Memory B cell (primary cell): ENCODE measurements around the gene PDE2A.

ENCODE experiments used
- ATAC-seq: fragments of 150-1000 bp; cut with Tn5 transposase; 2 replicates; pipeline ENCODE4 v1.10.0; 2021; ENCODE audit warnings: low read depth, mild to moderate bottlenecking, moderate library complexity
- DNase-seq, 2 donors: peaks; one replicate each; pipeline ENCODE4 v3.0.0; 2022; ENCODE audit warnings: low spot score in 2 of 2
- H3K27ac Mint-ChIP-seq: one replicate; pipeline ENCODE4 v1.8.0; 2022; ENCODE audit warnings: mild to moderate bottlenecking, moderate library complexity, mixed read lengths
- H3K27me3 Mint-ChIP-seq: one replicate; pipeline ENCODE4 v1.8.0; 2022; ENCODE audit warnings: mixed read lengths
- H3K36me3 Mint-ChIP-seq: one replicate; pipeline ENCODE4 v1.8.0; 2022; ENCODE audit warnings: mild to moderate bottlenecking, mixed read lengths
- H3K4me1 Mint-ChIP-seq: one replicate; pipeline ENCODE4 v1.8.0; 2022; ENCODE audit warnings: mixed read lengths
- H3K4me3 Mint-ChIP-seq: one replicate; pipeline ENCODE4 v1.8.0; 2022; ENCODE audit warnings: mild to moderate bottlenecking, moderate library complexity, mixed read lengths
- H3K9me3 Mint-ChIP-seq: one replicate; pipeline ENCODE4 v1.8.0; 2022; ENCODE audit warnings: mixed read lengths

Gene PDE2A

DNA sequence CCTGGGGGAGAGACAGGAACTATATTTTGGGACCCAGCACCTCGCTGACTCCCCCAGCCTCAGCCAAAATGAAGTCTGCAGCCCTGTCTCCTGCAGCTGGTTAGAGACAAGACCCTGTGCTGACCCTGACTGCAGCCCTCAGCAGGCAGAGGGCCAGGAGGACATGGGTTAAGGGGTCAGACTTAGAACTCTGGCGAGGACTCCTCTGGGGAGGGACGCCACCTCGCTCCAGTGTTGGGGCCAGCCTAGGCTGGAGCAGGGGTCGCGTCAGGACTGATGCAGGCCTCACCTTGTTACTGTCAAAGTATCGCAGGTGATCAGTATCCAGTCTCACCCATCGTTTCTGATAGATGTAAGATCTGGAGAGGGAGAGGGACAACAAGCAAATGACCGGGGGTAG is 36.9 kb upstream of the PDE2A start:
- no peaks in the 10 kb centered on the region for H3K27me3 Mint-ChIP-seq
- no peak overlapping the region for H3K4me3 Mint-ChIP-seq

DNA sequence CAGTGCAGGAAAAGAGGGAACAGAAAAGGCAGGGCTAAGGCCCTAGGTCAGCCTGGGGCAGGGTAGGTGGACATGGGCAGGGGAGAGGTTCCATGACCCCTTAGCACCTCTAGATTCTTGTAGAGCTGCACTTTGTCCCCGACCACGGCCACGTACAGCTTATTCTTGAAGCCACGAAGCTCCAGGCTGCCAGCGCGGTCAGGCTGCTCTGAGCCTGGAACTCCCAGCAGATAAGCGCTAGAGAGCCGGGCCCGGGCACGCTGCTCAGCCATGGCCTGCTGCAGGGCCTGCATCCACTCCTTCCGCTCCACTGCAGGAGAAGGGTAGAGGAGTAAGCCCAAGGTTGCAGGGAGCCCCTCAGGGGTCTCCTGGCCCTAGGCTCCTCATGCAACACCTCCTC is 36.1 kb upstream of the PDE2A start:
- H3K9me3 Mint-ChIP-seq: no peaks in the 10 kb centered on the region
- H3K27ac Mint-ChIP-seq: no peak overlapping the region
- no peak for ATAC-seq
- no peak for DNase-seq
- peaks cover 51% of the 10 kb centered on the region for H3K36me3 Mint-ChIP-seq
- H3K27me3 Mint-ChIP-seq: no peaks in the 10 kb centered on the region
- no peak overlapping the region for H3K4me3 Mint-ChIP-seq
- peaks cover 24% of the 10 kb centered on the region for H3K4me1 Mint-ChIP-seq

More for the DNA sequence above, 36.9 kb upstream of the PDE2A start:
- Mint-ChIP-seq H3K27ac (no peak overlapping the region), H3K36me3 (peaks cover 49% of the 10 kb centered on the region), H3K9me3 (no peaks in the 10 kb centered on the region), H3K4me1 (peaks cover 25% of the 10 kb centered on the region)
- ATAC-seq (no peak), DNase-seq (no peak)

- no peak overlapping the region for H3K4me3 Mint-ChIP-seq
- peaks cover 53% of the 10 kb centered on the region for H3K36me3 Mint-ChIP-seq
- no peaks in the 10 kb centered on the region for H3K9me3 Mint-ChIP-seq
- ATAC-seq (no peak), DNase-seq (no peak)
- peaks cover 20% of the 10 kb centered on the region for H3K4me1 Mint-ChIP-seq
- peak overlapping the region; percentile 70 for H3K27ac Mint-ChIP-seq
- H3K27me3 Mint-ChIP-seq: no peaks in the 10 kb centered on the region
Measured at GRCh38 chr11:72709478-72710238, 35.4 kb upstream of the PDE2A start.

DNA sequence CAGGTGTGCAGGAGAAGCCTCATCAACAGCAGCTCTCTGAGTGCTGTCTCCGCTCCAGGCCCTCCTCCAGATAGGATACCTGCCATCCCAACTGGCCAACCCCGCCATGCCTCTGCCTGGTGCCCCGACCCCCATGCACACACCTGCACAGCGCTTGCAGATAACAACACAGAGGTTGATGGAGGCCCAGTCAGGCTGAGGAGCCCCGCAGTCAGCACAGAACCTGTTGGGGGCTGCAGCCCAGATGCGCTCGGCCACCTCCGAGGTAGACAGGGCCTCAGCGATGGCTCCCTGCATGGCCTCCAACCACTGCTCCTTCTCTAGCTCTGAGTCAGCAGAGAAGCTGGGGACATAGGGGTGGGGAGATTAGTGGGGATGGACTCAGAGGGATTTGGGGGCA is 32.8 kb upstream of the PDE2A start:
- no peaks in the 10 kb centered on the region for H3K9me3 Mint-ChIP-seq
- H3K27me3 Mint-ChIP-seq: no peaks in the 10 kb centered on the region
- ATAC-seq: no peak
- DNase-seq: no peak
- peaks cover 44% of the 10 kb centered on the region for H3K36me3 Mint-ChIP-seq
- peaks cover 15% of the 10 kb centered on the region for H3K4me1 Mint-ChIP-seq
- no peak overlapping the region for H3K4me3 Mint-ChIP-seq
- H3K27ac Mint-ChIP-seq: peak overlapping the region; percentile 45

- peak overlapping the region; percentile 45 for H3K27ac Mint-ChIP-seq
- no peak for ATAC-seq
- no peak for DNase-seq
- peaks cover 15% of the 10 kb centered on the region for H3K4me1 Mint-ChIP-seq
- no peaks in the 10 kb centered on the region for H3K27me3 Mint-ChIP-seq
- peaks cover 47% of the 10 kb centered on the region for H3K36me3 Mint-ChIP-seq
- no peak overlapping the region for H3K4me3 Mint-ChIP-seq
- no peaks in the 10 kb centered on the region for H3K9me3 Mint-ChIP-seq
Measured at GRCh38 chr11:72706579-72706978, 32.4 kb upstream of the PDE2A start.

GRCh38 chr11:72705442-72706365 is 31.5 kb upstream of the PDE2A start:
- H3K4me3 Mint-ChIP-seq: no peak overlapping the region
- ATAC-seq: no peak
- no peak for DNase-seq
- no peaks in the 10 kb centered on the region for H3K27me3 Mint-ChIP-seq
- no peak overlapping the region for H3K27ac Mint-ChIP-seq
- peaks cover 48% of the 10 kb centered on the region for H3K36me3 Mint-ChIP-seq
- no peaks in the 10 kb centered on the region for H3K9me3 Mint-ChIP-seq
- peaks cover 15% of the 10 kb centered on the region for H3K4me1 Mint-ChIP-seq

GRCh38 chr11:72704783-72705265 is 30.6 kb upstream of the PDE2A start:
- Mint-ChIP-seq H3K27me3 (no peaks in the 10 kb centered on the region), H3K36me3 (peaks cover 50% of the 10 kb centered on the region), H3K4me1 (peaks cover 15% of the 10 kb centered on the region), H3K27ac (no peak overlapping the region), H3K9me3 (no peaks in the 10 kb centered on the region), H3K4me3 (no peak overlapping the region)
- DNase-seq: no peak
- no peak for ATAC-seq

DNA sequence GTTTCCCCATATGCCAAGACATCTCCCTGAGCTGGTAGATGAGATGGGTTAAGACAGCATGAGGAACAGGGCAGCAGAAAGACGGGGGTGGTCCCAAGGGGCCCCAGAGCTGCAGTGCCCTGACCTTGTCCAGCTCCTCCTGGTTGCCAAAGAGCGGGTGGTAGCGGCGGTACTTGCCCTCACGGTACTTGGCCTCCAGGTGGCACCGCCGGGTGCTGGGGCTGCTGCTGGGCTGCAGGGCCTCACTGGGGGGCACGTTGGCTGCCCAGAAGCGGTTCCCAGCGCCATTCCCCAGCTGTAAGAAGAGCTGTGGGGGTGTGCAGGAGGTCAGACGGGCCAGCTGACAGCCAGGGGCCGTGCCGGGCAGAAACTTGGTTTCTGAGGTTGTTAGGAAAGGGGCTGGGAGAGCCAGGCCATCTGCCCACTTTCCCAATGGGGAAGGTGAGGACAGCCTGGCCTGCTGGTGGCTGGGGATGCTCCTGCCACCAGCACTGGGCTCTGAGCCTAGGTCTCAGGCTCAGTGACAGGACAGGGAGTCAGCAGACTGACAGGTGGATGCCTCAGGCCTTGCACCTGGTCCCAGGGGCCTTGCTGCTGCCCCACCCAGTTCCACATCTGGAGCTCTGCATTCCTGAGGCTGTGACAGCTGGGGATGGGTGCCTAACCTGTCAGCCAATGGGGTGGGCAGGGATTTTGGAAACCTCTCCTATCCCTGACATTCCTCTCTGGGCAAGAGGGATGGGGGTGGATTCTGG is 30.0 kb upstream of the PDE2A start:
- Mint-ChIP-seq H3K9me3 (no peaks in the 10 kb centered on the region), H3K27ac (no peak overlapping the region), H3K36me3 (peaks cover 49% of the 10 kb centered on the region), H3K4me1 (peaks cover 12% of the 10 kb centered on the region), H3K27me3 (no peaks in the 10 kb centered on the region), H3K4me3 (no peak overlapping the region)
- DNase-seq (no peak), ATAC-seq (no peak)

GRCh38 chr11:72703267-72704008 is 29.2 kb upstream of the PDE2A start:
- no peaks in the 10 kb centered on the region for H3K9me3 Mint-ChIP-seq
- H3K27me3 Mint-ChIP-seq: no peaks in the 10 kb centered on the region
- H3K4me1 Mint-ChIP-seq: peaks cover 11% of the 10 kb centered on the region
- H3K27ac Mint-ChIP-seq: no peak overlapping the region
- ATAC-seq: no peak
- no peak overlapping the region for H3K4me3 Mint-ChIP-seq
- H3K36me3 Mint-ChIP-seq: peaks cover 50% of the 10 kb centered on the region
- DNase-seq: no peak

DNA sequence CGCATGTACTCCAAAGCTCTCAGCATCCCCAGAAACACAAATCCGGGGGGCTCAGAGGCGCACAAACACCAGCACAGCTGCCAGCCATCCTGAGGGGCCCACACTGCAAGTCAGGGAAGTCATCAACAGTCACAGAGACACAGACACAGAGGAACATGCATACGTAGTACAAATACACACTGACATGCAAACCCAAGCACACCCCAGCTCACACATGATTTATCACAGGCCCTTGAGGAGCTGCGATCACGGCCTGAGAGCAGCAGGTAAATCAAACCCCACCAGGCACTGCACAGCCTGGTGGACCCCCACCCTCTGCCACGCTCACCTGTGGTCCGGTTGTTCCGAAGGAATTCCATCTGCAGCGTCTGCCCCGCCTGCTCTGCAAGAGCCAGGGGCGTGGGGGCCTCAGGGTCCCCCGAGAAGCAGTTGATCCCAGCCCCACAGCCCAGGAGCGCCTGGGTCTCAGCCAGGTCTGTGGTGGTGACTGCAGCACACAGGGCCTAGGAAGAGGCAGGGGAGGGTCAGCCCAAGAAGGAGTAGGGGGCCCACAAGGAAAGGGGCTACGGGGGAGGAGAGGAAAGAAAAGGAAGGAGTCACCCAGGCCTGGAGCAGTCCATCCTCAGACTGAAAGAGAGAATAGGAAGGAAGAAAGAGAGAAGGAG is 28.5 kb upstream of the PDE2A start:
- Mint-ChIP-seq H3K27ac (no peak overlapping the region), H3K9me3 (no peaks in the 10 kb centered on the region), H3K27me3 (no peaks in the 10 kb centered on the region), H3K4me3 (no peak overlapping the region), H3K4me1 (peaks cover 11% of the 10 kb centered on the region), H3K36me3 (peaks cover 51% of the 10 kb centered on the region)
- ATAC-seq (no peak), DNase-seq (no peak)

DNA sequence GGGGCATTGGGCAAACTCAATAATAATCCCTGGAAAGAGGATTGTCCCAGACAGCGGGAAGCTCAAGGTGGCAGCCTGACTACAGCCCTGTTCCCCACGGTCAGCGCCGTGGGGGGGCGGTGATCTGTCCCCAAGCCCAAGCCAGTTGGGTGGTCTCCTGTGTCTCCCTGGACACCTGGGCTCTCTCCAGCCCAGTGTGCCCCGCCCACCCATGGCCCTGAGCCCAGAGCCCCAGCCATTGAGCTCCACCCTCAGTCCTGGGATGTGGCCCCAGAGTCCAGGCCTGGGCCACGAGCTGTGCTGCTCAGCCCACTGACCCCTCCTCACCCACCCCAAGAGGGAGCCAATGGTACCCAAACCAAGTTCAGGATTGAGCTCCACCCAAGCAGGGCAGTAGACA is 27.9 kb upstream of the PDE2A start:
- Mint-ChIP-seq H3K4me1 (peaks cover 6% of the 10 kb centered on the region), H3K9me3 (no peaks in the 10 kb centered on the region), H3K27me3 (no peaks in the 10 kb centered on the region), H3K36me3 (peaks cover 46% of the 10 kb centered on the region), H3K27ac (no peak overlapping the region), H3K4me3 (no peak overlapping the region)
- no peak for DNase-seq
- no peak for ATAC-seq

DNA sequence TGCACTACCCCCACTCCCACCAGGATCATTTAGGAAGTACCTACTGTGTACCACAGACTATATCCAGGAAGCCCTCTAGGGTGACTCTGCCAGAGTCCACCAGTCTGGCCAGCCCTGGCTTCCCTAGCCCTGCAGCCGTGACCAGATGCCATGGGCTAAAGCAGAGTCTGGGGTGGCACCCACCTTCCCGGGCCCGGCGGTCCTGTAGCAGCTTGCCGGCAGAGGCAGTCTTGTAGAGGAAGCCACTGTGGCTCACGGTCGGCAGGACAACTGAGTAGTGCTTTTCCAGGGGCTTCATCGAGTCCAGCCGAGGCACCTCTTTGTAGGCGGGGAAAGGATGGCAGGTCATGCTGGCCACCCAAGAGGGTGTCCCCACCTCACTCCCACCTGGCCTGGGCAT is 27.2 kb upstream of the PDE2A start:
- Mint-ChIP-seq H3K27ac (no peak overlapping the region), H3K9me3 (no peaks in the 10 kb centered on the region), H3K27me3 (no peaks in the 10 kb centered on the region), H3K36me3 (peaks cover 42% of the 10 kb centered on the region), H3K4me3 (no peak overlapping the region), H3K4me1 (peaks cover 6% of the 10 kb centered on the region)
- DNase-seq (no peak), ATAC-seq (no peak)

DNA sequence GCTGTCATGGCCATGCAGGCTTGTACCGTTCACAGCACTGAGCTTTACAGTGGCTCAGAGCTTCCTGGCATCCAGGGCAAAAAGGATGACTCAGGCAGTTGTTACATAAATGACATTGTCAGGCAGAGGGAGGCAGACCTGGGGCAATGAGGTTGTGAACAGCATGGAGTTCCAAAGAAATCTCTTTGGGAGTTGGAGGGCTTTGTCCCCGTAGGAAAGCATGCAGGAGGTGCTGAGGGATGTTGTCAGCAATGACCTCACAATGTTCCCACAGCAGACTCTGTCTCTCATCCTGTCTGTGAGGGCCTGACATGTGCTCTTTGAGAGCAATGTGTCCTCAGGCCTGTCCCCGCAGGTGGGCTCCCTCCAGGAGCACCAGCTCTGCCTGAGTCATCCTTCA is 25.9 kb upstream of the PDE2A start:
- H3K4me1 Mint-ChIP-seq: peaks cover 2% of the 10 kb centered on the region
- no peaks in the 10 kb centered on the region for H3K27me3 Mint-ChIP-seq
- ATAC-seq (no peak), DNase-seq (no peak)
- no peak overlapping the region for H3K27ac Mint-ChIP-seq
- no peaks in the 10 kb centered on the region for H3K9me3 Mint-ChIP-seq
- H3K4me3 Mint-ChIP-seq: no peak overlapping the region
- H3K36me3 Mint-ChIP-seq: peaks cover 37% of the 10 kb centered on the region
